GM12873 (cell line): Measurements from ENCODE around the gene EPN3.

ENCODE experiments used
- CTCF ChIP-seq: IDR thresholded peaks from 2 replicates; pipeline ENCODE4 v1.5.1; 2012; ENCODE audit warnings: low read depth, mild to moderate bottlenecking, moderate library complexity, low read length, control low read depth; ENCODE audit not compliant: insufficient read depth; ENCODE audit errors: missing control alignments

Gene EPN3

GRCh38 chr17:50519141-50519834 is 13.2 kb upstream of the EPN3 start:
- TF ChIP-seq CTCF = no peak

- no peak for TF ChIP-seq CTCF
Observed at GRCh38 chr17:50520483-50520882, 12.1 kb upstream of the EPN3 start.

GRCh38 chr17:50521514-50521913 is 11.0 kb upstream of the EPN3 start:
- TF ChIP-seq CTCF = no peak

GRCh38 chr17:50522766-50523165 is 9.8 kb upstream of the EPN3 start:
- no peak for TF ChIP-seq CTCF

GRCh38 chr17:50523208-50523607 is 9.3 kb upstream of the EPN3 start:
- no peak for TF ChIP-seq CTCF

GRCh38 chr17:50524838-50525237 is 7.7 kb upstream of the EPN3 start:
- no peak for TF ChIP-seq CTCF

GRCh38 chr17:50527155-50527762 is 5.3 kb upstream of the EPN3 start:
- TF ChIP-seq CTCF = no peak
